Measurements from ENCODE around the gene HACD2. TPM values are rescaled to one million over a fixed set of nuclear protein-coding genes. Genes with fewer than 3 reads are reported as not detected.

Gene HACD2
- polyA plus RNA-seq, 2 of the 4 experiments (the other 2 are of a cell fraction), result 41.8 to 97.7 TPM

DNA sequence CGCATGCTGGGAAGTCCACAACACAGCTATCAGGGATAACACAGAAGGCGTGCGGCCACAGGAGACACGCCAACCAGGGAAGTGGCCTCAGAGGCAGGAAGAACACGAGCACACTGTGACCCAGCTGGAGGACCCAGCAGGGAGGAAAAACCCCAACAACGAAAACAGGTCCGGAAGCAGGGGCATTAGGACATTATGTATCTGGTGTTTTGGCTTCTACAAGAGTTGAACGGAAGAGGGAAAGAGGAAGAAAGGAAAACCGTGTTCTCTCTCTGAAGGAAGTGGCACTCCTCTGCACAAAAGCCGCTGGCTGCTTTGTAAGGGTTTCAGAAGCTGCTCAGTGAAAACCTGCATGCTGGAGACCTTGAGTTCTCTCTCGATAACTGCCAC lies 61.8 kb downstream of the HACD2 start:
- H3K9me3 ChIP-seq, result no peaks in the 10 kb centered on the region
- 94% methylated on average over 11 of the region's 11 CpGs for WGBS (ENCODE audit: missing lambda C conversion rate)
- no peak overlapping the region for H3K27ac ChIP-seq
- no peaks in the 10 kb centered on the region for H3K4me1 ChIP-seq
- CTCF ChIA-PET, result interaction anchor here (1.5 kb wide), 1 partner anchor 36 kb away, joined by 3 read pairs; no protein-coding TSS in a partner anchor
- no peak for DNase-seq (ENCODE audit: low read depth in 1 of 2, low spot score in 1 of 2)
- no peak for TF ChIP-seq CHD2 (IDR thresholded peaks at IDR 0.05; ENCODE audit: low read length, partially characterized antibody)
- no peak for TF ChIP-seq RNF2 (IDR thresholded peaks at IDR 0.05; ENCODE audit: borderline replicate concordance, low read depth)
- no peak for TF ChIP-seq KDM1A (IDR thresholded peaks at IDR 0.05; ENCODE audit: low read depth)
- TF ChIP-seq TFCP2L1 (CRISPR knock-in tag; IDR thresholded peaks at IDR 0.05), result no peak
- TF ChIP-seq SREBF2 (IDR thresholded peaks at IDR 0.05), result no peak
- TF ChIP-seq NR3C1 (IDR thresholded peaks at IDR 0.05), result no peak
- no peak overlapping the region for H3K4me2 ChIP-seq
- no peak for ATAC-seq
- FAIRE-seq, result no peak
- POLR2A ChIA-PET, result no interaction called here
- H3K4me3 ChIP-seq, result no peak overlapping the region

DNA sequence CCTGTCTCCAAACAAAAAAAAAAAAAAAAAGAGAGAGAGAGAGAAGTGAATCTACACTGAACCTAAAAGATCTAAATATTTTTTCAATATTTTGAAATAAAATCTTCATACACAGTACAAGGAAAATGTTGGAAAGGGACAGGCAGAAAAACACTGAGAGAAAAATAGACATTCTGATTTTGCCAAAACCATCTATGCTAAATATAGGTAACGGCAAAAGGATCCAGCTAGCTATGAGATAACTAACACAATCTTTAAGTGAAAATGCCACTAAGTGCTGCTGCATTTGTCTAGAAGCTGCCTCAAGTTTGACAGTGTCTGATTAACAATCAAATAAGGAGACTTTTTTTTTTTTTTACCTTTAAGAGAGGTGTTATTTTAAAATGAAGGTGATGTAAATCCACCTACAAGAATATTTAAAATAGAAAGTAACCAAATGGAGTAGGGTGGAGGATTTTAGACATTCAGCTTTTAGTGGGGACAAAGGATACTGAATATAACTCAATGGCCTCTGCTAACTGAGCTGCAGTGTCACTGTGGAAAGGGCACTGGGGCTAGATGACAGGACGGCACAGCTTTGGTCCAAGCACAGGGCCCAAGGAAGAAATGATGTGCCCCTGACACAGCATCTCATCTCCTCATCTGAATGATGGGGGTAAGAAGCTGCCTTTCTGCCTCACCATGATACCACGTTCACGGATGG lies 62.4 kb downstream of the HACD2 start:
- POLR2A ChIA-PET, result no interaction called here
- DNase-seq (ENCODE audit: low read depth in 1 of 2, low spot score in 1 of 2) (no peak), ATAC-seq (no peak), FAIRE-seq (no peak)
- Histone ChIP-seq H3K4me2 (no peak overlapping the region), H3K4me1 (no peaks in the 10 kb centered on the region), H3K9me3 (no peaks in the 10 kb centered on the region), H3K27ac (no peak overlapping the region), H3K4me3 (no peak overlapping the region)
- 95% methylated on average over 4 of the region's 4 CpGs for WGBS (ENCODE audit: missing lambda C conversion rate)
- CTCF ChIA-PET, result interaction anchor here (0.7 to 1.5 kb wide), 2 partner anchors 36 to 65 kb away, joined by 3 to 5 read pairs; no protein-coding TSS in a partner anchor
- no peak for TF ChIP-seq POLR2AphosphoS2 (conservative IDR thresholded peaks at IDR 0.05; ENCODE audit: low read length)
- TF ChIP-seq CEBPB (IDR thresholded peaks at IDR 0.05), result no peak
- TF ChIP-seq, protein P1, sequence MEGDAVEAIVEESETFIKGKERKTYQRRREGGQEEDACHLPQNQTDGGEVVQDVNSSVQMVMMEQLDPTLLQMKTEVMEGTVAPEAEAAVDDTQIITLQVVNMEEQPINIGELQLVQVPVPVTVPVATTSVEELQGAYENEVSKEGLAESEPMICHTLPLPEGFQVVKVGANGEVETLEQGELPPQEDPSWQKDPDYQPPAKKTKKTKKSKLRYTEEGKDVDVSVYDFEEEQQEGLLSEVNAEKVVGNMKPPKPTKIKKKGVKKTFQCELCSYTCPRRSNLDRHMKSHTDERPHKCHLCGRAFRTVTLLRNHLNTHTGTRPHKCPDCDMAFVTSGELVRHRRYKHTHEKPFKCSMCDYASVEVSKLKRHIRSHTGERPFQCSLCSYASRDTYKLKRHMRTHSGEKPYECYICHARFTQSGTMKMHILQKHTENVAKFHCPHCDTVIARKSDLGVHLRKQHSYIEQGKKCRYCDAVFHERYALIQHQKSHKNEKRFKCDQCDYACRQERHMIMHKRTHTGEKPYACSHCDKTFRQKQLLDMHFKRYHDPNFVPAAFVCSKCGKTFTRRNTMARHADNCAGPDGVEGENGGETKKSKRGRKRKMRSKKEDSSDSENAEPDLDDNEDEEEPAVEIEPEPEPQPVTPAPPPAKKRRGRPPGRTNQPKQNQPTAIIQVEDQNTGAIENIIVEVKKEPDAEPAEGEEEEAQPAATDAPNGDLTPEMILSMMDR (IDR thresholded peaks at IDR 0.05), result no peak
- no peak for TF ChIP-seq HOXB5 (CRISPR knock-in tag; IDR thresholded peaks at IDR 0.05)
- no peak for TF ChIP-seq POLR2A (IDR thresholded peaks at IDR 0.05; ENCODE audit: low read length)
- TF ChIP-seq, protein P2, sequence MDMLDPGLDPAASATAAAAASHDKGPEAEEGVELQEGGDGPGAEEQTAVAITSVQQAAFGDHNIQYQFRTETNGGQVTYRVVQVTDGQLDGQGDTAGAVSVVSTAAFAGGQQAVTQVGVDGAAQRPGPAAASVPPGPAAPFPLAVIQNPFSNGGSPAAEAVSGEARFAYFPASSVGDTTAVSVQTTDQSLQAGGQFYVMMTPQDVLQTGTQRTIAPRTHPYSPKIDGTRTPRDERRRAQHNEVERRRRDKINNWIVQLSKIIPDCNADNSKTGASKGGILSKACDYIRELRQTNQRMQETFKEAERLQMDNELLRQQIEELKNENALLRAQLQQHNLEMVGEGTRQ (IDR thresholded peaks at IDR 0.05), result no peak
- TF ChIP-seq NFE2L2 (conservative IDR thresholded peaks at IDR 0.05; ENCODE audit: low read length), result no peak

DNA sequence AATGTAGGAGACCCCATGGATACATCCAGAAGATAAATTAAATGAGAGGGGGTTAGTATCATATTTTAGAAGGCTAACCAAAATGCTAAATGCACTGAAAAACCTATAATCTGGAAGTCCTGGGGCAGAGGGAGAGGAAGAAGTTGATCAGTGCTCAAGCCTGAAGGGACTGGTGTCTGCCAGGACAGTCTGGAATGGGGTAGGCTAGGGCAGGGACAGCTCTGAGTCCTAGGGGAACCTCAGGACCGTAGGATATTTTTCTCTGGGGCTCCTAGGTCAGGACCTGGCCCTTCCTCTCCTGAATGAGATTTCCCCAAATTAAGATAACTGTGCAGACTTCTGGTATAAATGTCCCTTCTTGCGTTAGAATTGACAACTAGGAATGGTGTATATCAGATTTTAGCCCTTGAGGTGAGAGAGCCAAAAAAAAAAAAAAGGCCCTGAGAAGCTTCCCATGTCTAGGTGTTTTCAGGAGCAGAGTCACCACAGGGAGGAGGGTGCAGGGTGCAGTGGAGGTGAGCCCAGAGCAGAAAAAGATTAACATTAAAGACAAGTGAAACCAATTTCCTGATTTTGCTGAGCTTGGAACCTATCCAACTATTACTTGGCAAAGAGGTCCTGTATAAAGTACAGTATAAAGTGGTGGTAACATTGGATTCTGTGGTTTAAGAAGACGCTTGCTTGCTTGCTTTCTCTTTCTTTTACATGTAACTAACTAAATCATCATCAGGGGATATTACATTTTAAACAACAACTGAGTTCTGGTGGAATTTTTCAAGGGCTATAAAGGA lies 63.5 kb downstream of the HACD2 start:
- 90% methylated on average over 3 of the region's 3 CpGs for WGBS (ENCODE audit: missing lambda C conversion rate)
- no peak overlapping the region for H3K4me2 ChIP-seq
- no peak for FAIRE-seq
- H3K4me3 ChIP-seq, result no peak overlapping the region
- CTCF ChIA-PET, result interaction anchor here (0.6 to 0.9 kb wide), 2 partner anchors 13 to 52 kb away, joined by 3 read pairs; no protein-coding TSS in a partner anchor
- no peak overlapping the region for H3K27ac ChIP-seq
- no peaks in the 10 kb centered on the region for H3K4me1 ChIP-seq
- ATAC-seq, result no peak
- POLR2A ChIA-PET, result no interaction called here
- no peak for DNase-seq (ENCODE audit: low read depth in 1 of 2, low spot score in 1 of 2)
- no peaks in the 10 kb centered on the region for H3K9me3 ChIP-seq
- TF ChIP-seq HOXB5 (CRISPR knock-in tag; IDR thresholded peaks at IDR 0.05) (no peak), EHMT2 (IDR thresholded peaks at IDR 0.05; ENCODE audit: low read depth) (no peak), ZNF302 (CRISPR knock-in tag; IDR thresholded peaks at IDR 0.05) (no peak), KDM1A (IDR thresholded peaks at IDR 0.05; ENCODE audit: low read depth) (no peak), ZSCAN20 (CRISPR knock-in tag; IDR thresholded peaks at IDR 0.05) (no peak), CHD4 (IDR thresholded peaks at IDR 0.05; ENCODE audit: borderline replicate concordance) (no peak), HDAC2 (IDR thresholded peaks at IDR 0.05) (no peak), RNF2 (IDR thresholded peaks at IDR 0.05; ENCODE audit: borderline replicate concordance, low read depth) (no peak), TFCP2L1 (CRISPR knock-in tag; IDR thresholded peaks at IDR 0.05) (no peak), PHF8 (IDR thresholded peaks at IDR 0.05; ENCODE audit: borderline replicate concordance, low read depth) (no peak), KDM5A (IDR thresholded peaks at IDR 0.05) (no peak)
- TF ChIP-seq, protein P3, sequence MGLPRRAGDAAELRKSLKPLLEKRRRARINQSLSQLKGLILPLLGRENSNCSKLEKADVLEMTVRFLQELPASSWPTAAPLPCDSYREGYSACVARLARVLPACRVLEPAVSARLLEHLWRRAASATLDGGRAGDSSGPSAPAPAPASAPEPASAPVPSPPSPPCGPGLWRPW (IDR thresholded peaks at IDR 0.05), result no peak
- TF ChIP-seq, protein P4, sequence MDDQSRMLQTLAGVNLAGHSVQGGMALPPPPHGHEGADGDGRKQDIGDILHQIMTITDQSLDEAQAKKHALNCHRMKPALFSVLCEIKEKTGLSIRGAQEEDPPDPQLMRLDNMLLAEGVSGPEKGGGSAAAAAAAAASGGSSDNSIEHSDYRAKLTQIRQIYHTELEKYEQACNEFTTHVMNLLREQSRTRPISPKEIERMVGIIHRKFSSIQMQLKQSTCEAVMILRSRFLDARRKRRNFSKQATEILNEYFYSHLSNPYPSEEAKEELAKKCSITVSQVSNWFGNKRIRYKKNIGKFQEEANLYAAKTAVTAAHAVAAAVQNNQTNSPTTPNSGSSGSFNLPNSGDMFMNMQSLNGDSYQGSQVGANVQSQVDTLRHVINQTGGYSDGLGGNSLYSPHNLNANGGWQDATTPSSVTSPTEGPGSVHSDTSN (IDR thresholded peaks at IDR 0.05), result no peak

Measured in A549 (cell line).